ENCODE measurements around the gene PRDX5.

Gene PRDX5

DNA sequence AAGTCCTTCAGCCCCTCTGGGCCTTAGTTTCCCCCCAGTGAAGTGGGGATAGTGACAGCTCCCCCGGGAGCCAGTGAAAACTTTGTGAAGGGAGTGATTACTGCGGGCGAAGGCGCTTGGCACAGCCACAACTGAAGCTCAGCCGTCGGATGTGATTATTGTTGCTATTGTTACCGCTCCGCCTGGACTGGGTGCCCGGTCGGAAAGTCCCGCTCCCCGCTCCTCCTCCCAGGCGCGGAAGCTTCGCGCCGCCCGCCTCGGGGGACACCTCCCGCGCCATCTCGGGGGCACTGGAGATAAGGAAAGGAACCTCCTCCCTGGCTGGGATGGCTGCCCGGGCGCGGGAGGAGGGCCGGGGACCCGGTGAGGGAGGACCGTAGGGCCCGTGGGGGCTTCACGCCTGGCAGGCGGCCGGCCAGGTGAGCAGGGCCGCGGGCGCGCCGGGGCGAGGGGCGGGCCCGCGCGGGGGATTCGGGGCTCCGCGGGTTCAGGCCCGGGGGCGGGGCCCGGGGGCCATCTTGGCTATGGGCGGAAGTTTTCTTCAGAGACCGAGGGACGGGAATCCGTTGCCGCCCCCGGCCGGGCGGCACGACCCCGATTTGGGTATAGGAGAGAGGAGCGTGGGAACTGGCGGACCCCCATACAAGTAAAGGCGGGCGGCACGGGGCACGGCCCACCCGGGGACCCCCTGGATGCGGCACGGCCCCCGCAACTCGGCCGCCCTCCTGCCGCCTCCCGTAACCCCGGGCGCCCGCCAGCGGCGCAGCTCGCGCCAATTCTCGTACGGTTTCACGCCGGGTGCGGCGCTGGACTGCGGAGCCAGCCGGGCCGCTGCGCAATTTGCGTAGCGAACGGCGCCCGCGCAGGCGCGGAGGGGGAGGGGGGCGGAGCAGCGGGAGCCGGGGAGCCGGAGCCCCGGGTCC is 32.7 kb upstream of the PRDX5 start, which contains the start of gene GPR137:
GPR137 (plus strand) TSS at position 887 of the 923 bp plus-strand sequence. CDS start 677 bp downstream, outside the sequence.
- H3K9me3 Mint-ChIP-seq: no peaks in the 10 kb centered on the region
- H3K4me1 Mint-ChIP-seq: peaks cover 8% of the 10 kb centered on the region
- peaks cover 23% of the 10 kb centered on the region for H3K27me3 Mint-ChIP-seq (ENCODE audit: low read depth)
- H3K36me3 Mint-ChIP-seq (ENCODE audit: low read depth): peaks cover 22% of the 10 kb centered on the region
- H3K27ac Mint-ChIP-seq: peak within 1 kb of the TSS; percentile 54 to 89 (median 88)
- TF ChIP-seq, protein P1, sequence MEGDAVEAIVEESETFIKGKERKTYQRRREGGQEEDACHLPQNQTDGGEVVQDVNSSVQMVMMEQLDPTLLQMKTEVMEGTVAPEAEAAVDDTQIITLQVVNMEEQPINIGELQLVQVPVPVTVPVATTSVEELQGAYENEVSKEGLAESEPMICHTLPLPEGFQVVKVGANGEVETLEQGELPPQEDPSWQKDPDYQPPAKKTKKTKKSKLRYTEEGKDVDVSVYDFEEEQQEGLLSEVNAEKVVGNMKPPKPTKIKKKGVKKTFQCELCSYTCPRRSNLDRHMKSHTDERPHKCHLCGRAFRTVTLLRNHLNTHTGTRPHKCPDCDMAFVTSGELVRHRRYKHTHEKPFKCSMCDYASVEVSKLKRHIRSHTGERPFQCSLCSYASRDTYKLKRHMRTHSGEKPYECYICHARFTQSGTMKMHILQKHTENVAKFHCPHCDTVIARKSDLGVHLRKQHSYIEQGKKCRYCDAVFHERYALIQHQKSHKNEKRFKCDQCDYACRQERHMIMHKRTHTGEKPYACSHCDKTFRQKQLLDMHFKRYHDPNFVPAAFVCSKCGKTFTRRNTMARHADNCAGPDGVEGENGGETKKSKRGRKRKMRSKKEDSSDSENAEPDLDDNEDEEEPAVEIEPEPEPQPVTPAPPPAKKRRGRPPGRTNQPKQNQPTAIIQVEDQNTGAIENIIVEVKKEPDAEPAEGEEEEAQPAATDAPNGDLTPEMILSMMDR (IDR thresholded peaks at IDR 0.05; ENCODE audit: unreplicated experiment in 3 of 3): no peak
- H3K4me3 Mint-ChIP-seq: peak within 1 kb of the TSS; percentile 92 to 93 (median 93)

DNA sequence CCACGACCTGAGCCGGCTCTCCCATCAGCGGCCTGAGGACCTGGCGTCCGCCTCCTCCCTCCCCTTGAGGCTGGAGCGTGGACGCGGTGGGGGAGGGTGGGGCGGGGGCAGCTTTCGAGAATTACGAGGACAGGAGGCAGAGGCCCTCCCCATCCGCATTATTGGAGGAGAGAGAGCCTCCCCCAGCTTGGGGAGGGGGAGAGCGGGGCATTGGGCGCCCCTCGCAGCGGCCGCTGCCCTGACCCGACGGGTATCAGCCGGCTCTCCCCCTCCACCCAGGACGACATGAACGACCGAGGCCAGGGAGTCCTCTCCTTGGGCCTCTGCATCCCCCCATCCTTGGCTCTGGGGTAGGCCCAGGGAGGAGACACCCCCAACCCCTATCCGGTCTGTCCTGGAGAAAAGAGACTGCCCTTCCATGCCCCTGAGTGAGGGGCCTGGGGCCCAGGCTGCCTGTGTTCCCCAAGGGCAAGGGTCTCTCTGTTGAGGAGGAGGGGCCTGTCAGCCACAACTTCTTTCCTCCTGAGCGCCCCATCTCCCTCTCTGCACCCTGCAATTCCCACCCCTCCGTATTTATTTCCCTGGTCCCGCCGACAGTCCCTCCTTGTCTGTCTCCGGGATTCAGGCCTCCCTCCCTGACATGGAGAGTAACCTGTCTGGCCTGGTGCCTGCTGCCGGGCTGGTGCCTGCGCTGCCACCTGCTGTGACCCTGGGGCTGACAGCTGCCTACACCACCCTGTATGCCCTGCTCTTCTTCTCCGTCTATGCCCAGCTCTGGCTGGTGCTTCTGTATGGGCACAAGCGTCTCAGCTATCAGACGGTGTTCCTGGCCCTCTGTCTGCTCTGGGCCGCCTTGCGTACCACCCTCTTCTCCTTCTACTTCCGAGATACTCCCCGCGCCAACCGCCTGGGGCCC is 31.8 kb upstream of the PRDX5 start:
- TF ChIP-seq, protein P1 (IDR thresholded peaks at IDR 0.05; ENCODE audit: unreplicated experiment in 3 of 3): no peak
- Mint-ChIP-seq H3K9me3 (no peaks in the 10 kb centered on the region), H3K27me3 (ENCODE audit: low read depth) (peaks cover 32% of the 10 kb centered on the region), H3K27ac (peak overlapping the region; percentile 54 to 89 (median 82)), H3K36me3 (ENCODE audit: low read depth) (peaks cover 20% of the 10 kb centered on the region), H3K4me3 (peak overlapping the region; percentile 90 to 93 (median 92)), H3K4me1 (peaks cover 12% of the 10 kb centered on the region)

DNA sequence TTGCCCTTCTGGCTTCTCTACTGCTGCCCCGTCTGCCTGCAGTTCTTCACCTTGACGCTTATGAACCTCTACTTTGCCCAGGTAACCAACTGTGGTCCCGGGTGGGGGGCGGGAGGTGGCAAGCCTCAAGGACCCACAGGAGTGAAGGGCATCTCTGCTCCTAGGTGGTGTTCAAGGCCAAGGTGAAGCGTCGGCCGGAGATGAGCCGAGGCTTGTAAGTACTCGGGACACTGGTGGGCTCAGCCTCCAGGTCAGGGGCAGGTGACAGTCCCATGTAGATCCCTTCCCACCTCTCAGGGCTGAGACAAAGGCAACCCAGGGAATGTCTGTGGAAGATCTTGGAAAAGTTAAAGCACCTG is 31.1 kb upstream of the PRDX5 start:
- Mint-ChIP-seq H3K27me3 (ENCODE audit: low read depth) (peaks cover 33% of the 10 kb centered on the region), H3K9me3 (no peaks in the 10 kb centered on the region), H3K4me3 (peak overlapping the region; percentile 90 to 93 (median 92))

DNA sequence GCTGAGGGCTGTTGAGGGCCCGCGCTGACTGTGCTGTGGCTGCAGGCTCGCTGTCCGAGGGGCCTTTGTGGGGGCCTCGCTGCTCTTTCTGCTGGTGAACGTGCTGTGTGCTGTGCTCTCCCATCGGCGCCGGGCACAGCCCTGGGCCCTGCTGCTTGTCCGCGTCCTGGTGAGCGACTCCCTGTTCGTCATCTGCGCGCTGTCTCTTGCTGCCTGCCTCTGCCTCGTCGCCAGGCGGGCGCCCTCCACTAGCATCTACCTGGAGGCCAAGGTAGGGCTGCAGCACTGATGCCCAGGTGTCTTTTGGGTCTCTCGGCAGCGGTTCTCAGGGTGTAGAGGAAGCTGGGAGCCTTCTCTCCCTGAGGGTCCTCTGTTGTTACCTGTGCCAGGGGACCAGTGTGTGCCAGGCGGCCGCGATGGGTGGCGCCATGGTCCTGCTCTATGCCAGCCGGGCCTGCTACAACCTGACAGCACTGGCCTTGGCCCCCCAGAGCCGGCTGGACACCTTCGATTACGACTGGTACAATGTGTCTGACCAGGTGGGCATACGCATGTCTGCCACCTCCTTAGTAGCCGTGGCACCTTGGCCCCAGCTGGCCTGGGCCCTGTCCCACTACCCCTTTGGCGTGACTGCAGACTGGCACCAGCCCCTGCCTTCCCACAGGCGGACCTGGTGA is 30.1 kb upstream of the PRDX5 start:
- peaks cover 12% of the 10 kb centered on the region for H3K4me1 Mint-ChIP-seq
- no peaks in the 10 kb centered on the region for H3K9me3 Mint-ChIP-seq
- peaks cover 39% of the 10 kb centered on the region for H3K27me3 Mint-ChIP-seq (ENCODE audit: low read depth)
- no peak overlapping the region for H3K27ac Mint-ChIP-seq
- H3K36me3 Mint-ChIP-seq (ENCODE audit: low read depth): peaks cover 9% of the 10 kb centered on the region
- TF ChIP-seq, protein P1 (IDR thresholded peaks at IDR 0.05; ENCODE audit: unreplicated experiment in 3 of 3): no peak
- H3K4me3 Mint-ChIP-seq: peak overlapping the region; percentile 54 to 59 (median 58)

More for the DNA sequence above, 31.1 kb upstream of the PRDX5 start:
- TF ChIP-seq, protein P1 (IDR thresholded peaks at IDR 0.05; ENCODE audit: unreplicated experiment in 3 of 3): no peak
- peaks cover 12% of the 10 kb centered on the region for H3K4me1 Mint-ChIP-seq
- H3K36me3 Mint-ChIP-seq (ENCODE audit: low read depth): peaks cover 13% of the 10 kb centered on the region
- peak overlapping the region; percentile 54 to 89 (median 82) for H3K27ac Mint-ChIP-seq

DNA sequence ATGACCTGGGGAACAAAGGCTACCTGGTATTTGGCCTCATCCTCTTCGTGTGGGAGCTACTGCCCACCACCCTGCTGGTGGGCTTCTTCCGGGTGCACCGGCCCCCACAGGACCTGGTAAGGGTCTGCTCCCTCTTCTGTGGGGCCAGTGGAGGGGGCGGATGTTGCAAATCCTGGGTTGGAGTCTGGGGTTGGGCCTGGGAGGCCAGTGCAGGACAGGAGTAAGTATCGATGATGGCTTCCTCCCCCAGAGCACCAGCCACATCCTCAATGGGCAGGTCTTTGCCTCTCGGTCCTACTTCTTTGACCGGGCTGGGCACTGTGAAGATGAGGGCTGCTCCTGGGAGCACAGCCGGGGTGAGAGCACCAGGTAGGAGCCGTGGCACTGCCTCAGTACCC is 29.6 kb upstream of the PRDX5 start:
- peaks cover 12% of the 10 kb centered on the region for H3K4me1 Mint-ChIP-seq
- H3K9me3 Mint-ChIP-seq: no peaks in the 10 kb centered on the region
- no peak overlapping the region for H3K27ac Mint-ChIP-seq
- peaks cover 6% of the 10 kb centered on the region for H3K36me3 Mint-ChIP-seq (ENCODE audit: low read depth)
- TF ChIP-seq, protein P1 (IDR thresholded peaks at IDR 0.05; ENCODE audit: unreplicated experiment in 3 of 3): no peak
- peak overlapping the region in 1 of 3 experiments; percentile 59 for H3K4me3 Mint-ChIP-seq
- H3K27me3 Mint-ChIP-seq (ENCODE audit: low read depth): peaks cover 45% of the 10 kb centered on the region

Data from nephron (organoid).